LNCAP (cell line): ENCODE results near the gene SLIT3.

Source experiments
- TF ChIP-seq, protein P1 (sequence below): fragments of 450-650 bp; IDR thresholded peaks from 2 replicates; pipeline ENCODE4 v1.5.1; 2017; ENCODE audit warnings: mild to moderate bottlenecking

SLIT3 gene

DNA sequence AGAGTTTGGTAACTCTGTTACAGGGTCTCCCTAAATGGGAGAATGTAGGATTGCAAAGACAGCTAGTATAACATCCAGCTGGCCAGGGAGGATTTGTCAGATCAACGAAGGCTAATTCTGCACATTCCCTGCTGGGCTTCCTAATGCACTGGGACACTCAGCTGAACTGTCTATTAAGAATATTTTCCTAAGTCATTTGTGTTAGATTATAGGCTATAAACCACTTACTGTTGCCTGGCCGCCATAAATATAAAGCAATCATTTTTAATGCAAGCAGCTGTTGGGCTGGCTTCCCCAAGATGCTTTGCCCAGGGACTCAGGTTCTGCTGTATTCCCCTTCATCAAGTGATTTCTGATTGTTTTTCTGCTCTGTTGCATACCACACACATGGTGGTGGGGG lies 35.3 kb upstream of the SLIT3 start:
- TF ChIP-seq, protein P1, sequence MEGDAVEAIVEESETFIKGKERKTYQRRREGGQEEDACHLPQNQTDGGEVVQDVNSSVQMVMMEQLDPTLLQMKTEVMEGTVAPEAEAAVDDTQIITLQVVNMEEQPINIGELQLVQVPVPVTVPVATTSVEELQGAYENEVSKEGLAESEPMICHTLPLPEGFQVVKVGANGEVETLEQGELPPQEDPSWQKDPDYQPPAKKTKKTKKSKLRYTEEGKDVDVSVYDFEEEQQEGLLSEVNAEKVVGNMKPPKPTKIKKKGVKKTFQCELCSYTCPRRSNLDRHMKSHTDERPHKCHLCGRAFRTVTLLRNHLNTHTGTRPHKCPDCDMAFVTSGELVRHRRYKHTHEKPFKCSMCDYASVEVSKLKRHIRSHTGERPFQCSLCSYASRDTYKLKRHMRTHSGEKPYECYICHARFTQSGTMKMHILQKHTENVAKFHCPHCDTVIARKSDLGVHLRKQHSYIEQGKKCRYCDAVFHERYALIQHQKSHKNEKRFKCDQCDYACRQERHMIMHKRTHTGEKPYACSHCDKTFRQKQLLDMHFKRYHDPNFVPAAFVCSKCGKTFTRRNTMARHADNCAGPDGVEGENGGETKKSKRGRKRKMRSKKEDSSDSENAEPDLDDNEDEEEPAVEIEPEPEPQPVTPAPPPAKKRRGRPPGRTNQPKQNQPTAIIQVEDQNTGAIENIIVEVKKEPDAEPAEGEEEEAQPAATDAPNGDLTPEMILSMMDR, result no peak

- TF ChIP-seq, protein P1, result no peak
Observed at GRCh38 chr5:169335806-169336205, 34.9 kb upstream of the SLIT3 start.

GRCh38 chr5:169333518-169333917 lies 32.6 kb upstream of the SLIT3 start:
- TF ChIP-seq, protein P1, result no peak

DNA sequence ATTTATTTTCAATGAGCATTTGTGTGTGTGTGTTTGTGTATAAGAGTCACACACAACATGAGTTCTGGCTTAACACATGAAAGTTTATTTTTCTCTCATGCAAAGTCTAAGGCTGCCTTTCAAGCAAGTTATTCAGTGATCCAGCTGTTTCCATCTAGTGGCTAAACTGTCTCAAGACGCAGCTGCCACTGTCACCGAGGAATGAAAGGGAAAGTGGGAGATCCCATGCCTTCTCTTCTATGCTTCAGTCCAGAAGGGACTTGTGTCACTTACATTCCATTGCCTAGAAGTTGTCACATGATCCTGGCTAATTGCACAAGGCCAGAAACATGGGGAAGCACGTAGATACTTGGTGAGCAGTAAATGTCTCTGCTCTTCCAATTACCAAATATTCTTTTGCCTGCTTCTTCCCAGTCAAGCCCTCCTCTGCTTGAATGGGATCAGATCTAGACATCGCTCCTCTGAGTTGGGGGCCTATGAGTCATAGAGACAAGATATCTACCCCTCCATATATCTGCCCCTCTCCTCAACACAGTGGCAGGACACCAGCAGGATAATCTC lies 30.4 kb upstream of the SLIT3 start:
- TF ChIP-seq, protein P1, result no peak

DNA sequence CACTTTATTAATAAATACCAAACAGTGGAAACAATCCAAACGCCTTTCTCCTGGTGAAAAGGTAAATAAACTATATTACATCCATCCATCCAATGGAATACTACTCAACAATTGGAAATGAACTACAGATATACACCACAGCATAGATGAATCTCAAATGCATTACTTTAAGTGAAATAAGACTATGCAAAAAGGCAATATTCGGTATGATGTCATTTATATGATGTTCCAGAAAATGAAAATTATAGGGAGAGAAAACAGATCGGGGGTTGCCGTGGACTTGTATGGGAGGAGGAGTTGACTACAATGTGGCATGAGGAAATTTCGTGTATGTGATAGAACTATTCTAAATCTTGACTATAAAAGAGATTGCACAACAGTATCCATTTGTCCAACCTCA lies 27.5 kb upstream of the SLIT3 start:
- TF ChIP-seq, protein P1, result no peak

GRCh38 chr5:169325273-169325672 lies 24.3 kb upstream of the SLIT3 start:
- TF ChIP-seq, protein P1, result no peak

DNA sequence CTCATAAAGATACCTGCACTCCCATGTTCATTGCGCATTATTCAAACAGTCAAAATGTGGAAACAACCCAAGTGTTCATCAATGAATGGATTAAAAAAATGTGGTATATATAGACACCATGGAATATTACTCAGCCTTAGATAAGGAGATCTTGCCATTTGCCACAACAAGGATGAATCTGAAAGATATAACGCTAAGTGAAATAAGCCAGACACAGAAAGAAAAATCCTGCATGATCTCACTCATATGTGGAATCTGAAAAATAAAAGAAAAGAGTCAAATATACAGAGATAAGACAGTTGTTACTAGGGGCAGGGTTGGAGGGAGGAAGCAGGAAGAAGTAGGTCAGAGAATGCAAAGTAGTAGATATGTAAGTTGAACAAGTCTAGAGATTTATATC lies 17.6 kb upstream of the SLIT3 start:
- TF ChIP-seq, protein P1, result no peak

DNA sequence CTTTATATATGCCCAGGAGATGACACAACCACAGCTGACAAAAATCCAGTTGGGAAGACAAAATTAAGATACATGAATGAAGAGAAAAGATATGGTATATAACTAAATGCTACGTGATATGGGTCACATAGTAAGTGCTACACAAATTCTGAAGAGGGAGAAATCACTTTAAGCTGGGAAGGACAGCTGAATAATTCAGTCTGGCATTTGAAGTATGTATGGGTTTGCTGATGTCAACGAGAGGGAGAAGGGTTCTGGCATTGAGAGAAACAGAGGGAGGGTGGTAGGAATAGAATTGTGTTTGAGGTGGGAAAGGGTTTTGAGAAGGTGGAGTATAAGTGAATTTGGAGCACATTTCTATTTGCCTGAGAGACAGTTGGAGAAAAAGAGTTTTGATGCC lies 6.7 kb upstream of the SLIT3 start:
- TF ChIP-seq, protein P1, result no peak
